Adrenal gland (tissue), 5 donors: ENCODE data around the gene ARPC2.

ENCODE experiments used
- POLR2A ChIP-seq, 2 donors: fragments of 450-650 bp; IDR thresholded peaks; one replicate each; pipeline ENCODE4 v1.6.1; 2017; ENCODE audit warnings: antibody characterized with exemption in 2 of 2, mild to moderate bottlenecking in 2 of 2, moderate library complexity in 1 of 2
- TF ChIP-seq, protein P1 (sequence below), 6 experiments: fragments of 450-650 bp in 4 of 6; fragments of 200-600 bp in 2 of 6; sonication (generic) in 1 of 6; IDR thresholded peaks; 1 replicate in 5 of 6; 2 replicates in 1 of 6; pipeline versions ENCODE4 v1.5.1 to v1.8.0; 2016 to 2021; ENCODE audit warnings: antibody characterized with exemption in 6 of 6, mild to moderate bottlenecking in 2 of 6, moderate library complexity in 1 of 6
- donor health status: DM: no; HTN: no; CAD: no.

DNA sequence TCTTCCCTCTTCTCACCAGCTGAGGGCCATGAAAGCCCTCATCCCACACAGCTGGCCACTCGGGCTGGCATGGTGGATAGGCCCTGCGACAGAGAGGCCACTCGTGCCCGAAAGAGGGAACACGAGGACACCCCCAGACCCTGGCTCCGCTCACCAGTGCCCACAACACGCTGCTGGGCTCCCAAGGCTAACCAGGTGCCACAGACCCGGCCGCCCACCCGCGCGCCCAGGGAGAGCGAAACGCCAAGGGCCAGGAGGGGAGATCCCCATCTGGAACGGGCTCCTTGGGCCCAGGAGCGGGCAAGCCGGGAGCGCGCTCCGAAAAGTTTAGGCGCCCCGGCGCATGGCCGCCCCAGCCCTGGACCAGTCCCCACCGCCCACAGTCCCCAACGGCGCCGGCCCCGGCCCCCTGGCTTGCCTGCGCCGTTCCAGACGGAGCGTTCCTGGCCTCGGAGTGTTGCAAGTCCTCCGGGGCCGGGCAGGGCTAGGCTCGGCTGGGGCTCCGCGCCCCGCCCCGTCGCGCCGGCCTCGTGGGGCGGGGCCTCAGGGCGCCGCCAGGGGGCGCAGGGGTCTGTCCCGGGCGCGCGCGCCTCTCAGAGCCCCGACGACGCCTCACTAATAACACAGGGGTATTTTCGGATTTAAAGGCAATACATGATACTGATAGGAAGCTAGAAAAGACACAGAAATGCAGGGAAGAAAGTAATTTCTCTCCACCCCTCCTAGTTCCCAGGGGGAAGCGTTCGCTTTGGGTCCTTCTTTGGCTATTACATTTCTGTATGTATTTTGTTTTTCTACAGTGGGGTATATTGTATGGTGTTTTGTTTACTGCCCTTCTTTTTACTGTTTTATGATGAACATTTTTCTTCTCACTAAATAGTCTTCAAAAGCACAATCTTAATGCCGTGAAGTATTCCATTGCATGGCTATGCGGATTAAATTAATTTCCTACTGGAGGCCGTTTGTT lies 75.3 kb downstream of the ARPC2 start, which contains the start of gene TMBIM1:
- peak; percentile 62 to 87 for TF ChIP-seq POLR2A (IDR thresholded peaks at IDR 0.05)
- TF ChIP-seq, protein P1, sequence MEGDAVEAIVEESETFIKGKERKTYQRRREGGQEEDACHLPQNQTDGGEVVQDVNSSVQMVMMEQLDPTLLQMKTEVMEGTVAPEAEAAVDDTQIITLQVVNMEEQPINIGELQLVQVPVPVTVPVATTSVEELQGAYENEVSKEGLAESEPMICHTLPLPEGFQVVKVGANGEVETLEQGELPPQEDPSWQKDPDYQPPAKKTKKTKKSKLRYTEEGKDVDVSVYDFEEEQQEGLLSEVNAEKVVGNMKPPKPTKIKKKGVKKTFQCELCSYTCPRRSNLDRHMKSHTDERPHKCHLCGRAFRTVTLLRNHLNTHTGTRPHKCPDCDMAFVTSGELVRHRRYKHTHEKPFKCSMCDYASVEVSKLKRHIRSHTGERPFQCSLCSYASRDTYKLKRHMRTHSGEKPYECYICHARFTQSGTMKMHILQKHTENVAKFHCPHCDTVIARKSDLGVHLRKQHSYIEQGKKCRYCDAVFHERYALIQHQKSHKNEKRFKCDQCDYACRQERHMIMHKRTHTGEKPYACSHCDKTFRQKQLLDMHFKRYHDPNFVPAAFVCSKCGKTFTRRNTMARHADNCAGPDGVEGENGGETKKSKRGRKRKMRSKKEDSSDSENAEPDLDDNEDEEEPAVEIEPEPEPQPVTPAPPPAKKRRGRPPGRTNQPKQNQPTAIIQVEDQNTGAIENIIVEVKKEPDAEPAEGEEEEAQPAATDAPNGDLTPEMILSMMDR (IDR thresholded peaks at IDR 0.05): peak; percentile 9 to 97 (median 70)
